GM21737 (cell line): ENCODE measurements around the gene AMBRA1.
"Not testable (repeated sequence)": the region's sequence is repeated elsewhere in the genome, so short reads cannot be mapped to it uniquely, and the experiment has no call there.

Source experiments
- ATAC-seq: cut with Tn5 transposase; IDR thresholded peaks from one replicate; pipeline ENCODE4 v1.9.1; 2021; ENCODE audit warnings: mild to moderate bottlenecking, moderate library complexity; ENCODE audit not compliant: unreplicated experiment

AMBRA1 gene

DNA sequence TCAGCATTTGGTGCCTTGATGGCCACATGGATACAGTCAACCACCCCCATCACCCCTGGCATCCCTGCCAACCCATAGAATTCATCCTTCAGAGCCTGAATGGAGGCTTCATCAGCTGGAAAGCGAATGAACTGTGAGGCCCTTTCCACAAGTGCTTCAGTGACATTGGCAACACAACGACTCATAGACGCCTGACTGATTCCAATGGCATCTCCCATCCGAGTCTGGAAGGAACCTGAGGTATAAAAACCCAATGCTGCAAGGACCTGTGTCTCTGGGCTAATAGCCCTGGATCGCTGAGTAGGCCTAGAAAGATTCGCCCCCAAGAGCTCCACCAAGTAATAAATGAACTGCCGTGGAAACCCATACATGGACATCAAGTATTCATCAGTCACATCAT lies 21.9 kb upstream of the AMBRA1 start:
- no peak for ATAC-seq

DNA sequence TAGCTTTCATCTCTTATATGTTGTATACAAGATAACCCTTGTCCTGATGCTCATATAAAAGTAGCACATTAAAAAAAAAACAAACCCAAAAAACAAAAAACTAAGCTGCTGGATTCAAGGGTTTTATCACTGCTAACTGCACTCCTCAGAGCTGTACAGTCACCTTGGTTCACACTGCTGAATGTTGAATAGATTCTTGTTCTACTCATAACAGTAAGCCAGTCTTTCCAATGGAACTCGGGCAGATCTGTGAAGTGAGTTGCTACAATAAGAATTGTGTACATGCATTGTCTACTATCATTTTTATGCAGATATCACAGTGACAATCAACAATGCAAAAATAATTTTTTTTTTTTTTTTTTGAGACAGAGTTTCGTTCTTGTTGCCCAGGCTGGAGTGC lies 18.5 kb upstream of the AMBRA1 start:
- no peak for ATAC-seq

DNA sequence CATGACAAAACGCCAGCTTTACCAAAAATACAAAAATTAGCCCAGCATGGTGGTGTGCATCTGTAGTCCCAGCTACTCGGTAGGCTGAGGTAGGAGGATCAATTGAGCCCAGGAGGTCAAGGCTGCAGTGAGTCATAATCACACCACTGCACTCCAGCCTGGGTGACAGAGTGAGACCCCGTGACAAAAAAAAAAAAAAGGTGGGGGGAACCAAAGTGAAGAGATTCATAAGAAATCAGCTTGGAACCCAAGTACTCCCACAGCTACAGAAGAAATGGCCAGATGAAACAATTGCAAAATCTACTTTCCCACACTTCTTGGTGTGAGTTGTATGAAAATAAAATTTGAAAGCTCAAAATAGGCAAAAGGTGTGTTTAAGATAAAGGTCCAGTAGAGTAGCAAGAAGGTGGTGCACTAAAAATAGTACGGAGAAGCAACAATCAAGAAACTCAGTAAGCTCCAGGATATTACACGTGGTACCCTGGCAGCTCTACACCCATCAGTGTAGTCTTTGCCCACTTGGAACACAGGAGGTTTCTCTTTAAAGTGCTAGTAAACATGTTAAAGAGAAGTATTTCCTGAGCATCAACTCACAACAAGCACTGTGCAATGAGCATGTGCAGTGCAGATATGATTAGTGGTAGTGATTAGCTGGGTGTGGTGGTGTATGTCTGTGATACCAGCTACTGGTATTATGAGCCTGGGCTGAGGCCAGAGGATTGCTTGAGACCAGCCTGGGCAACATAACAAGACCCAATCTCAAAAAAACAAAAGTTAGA lies 17.9 kb upstream of the AMBRA1 start:
- no peak for ATAC-seq

DNA sequence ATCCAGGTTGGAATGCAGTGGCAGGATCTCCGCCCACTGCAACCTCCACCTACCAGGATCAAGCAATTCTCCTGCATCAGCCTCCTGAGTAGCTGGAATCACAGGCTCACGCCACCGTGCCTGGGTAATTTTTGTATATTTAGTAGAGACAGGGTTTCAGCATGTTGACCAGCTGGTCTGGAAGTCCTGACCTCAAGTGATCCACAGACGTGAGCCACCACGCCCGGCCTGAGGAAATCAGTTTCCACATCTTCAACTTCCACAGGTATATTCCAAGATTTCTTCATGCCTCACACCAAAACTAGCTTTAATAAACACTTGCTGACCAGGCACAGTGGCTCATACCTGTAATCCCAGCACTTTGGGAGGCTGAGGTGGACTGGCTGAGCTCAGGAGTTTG lies 15.6 kb upstream of the AMBRA1 start:
- no peak for ATAC-seq

DNA sequence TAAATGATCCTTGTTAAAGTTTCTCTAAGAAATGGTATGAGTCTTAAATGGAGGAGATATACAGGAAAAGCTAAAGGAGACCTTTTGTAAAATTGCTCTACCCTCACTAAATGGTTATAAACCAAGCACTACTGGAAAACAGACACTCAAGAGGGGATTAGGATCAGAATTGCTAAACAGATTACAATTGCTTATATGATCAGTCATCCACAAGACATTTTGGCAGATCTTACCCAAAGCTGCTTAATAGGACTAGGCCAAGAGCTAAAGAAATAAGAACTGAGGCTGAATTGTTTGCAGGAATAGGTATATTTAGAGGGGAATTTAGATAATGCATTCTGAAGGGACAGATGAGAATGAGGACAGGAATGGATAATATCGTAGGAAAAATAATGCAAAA lies 13.7 kb upstream of the AMBRA1 start:
- no peak for ATAC-seq

DNA sequence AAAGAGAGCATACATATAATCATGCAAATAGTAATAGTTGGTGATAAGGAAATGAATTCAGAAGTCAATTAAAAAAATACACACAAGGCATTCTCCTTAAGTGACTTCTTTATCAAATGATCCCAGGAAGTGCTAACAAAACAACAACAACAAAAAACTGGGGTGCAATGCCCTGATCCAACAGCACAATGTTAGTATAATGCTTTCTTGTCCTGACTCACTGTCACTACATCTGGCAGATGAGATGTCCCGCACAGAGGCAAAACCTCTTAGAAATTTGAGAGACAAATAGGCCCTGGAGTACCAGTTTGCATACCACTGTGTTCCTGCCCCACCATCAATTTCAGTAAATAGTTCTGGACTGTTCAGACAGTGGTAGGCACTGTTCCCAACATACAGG lies 11.0 kb upstream of the AMBRA1 start:
- ATAC-seq: no peak

DNA sequence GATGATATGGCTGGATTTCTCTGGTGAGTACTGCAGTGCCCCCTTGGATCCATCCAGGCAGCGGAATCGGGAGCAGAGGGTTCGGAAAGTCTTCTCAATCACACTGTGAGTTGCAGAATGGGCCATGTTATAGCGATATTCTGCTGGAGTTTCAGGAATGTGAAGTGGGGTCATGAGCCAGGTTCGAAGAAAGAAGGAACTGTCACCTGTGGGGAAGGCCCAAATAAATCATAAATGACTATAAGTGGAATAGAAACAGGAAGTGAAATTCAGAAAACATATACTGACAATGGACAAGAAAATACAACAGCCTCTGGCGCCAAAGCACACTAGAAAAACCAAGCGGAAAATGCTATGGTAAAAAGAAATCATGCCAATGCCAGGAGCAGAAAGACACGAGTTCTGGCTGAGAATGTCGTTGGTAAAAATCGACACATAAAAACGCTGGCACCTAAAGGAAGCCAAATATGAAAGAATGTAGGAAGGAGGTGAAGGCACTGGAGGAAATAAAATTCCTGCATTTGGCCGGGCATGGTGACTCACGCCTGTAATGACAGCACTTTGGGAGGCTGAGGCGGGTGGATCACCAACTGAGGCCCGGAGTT lies 10.0 kb upstream of the AMBRA1 start:
- peak; percentile 54 for ATAC-seq

DNA sequence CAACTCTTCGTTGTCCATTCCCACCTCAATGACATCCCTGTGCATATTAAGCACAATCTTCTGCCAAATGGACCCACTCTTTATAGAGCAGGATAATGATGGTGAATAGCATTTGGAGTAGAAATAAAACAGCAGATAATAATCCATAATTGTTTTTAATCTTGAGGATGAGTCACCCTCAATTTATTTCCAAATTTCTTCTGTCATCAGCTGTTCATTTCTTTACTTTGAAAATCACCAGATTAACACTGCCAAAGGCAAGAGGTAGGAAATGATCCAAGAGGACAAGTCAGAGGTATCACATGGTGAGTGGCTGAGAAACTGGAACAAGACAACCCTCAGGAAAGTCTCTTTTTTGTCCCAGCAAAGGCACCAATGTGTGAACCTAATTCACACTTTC lies 7.3 kb upstream of the AMBRA1 start:
- ATAC-seq: no peak

DNA sequence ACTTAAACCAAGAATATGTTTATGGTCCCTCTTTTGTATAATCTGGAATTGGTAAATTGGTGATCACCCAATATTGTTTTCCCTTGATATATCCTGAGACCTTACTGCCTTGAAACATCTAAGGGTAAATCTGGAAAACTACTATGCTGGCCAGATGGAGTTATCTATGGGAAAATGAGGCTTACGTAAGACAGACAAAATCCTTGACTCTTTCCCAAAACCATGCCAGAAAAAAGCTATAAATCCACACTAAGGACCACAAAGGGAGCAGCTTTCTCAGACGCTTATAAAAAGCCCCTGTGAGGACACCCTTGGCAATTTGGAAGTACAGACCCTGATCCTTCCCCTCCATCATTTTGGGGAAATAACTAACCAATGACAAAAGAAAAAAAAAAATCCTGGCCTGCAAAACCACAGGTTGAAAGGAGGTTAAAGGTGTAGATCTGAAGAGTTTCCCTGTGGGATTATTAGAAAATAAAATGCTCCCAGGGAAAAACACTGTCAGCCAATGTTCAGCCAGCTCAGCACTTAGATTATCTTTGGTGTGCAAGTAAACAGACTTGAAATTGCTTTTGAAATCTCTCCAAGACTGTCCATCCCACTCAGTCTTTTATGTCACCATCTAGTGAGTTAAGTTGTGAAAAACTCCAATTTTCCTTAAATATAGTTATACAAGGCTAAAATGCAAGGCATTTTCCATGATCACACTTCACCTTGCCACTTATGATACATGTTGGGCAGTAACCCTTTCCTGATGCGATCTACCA lies 6.6 kb upstream of the AMBRA1 start:
- no peak for ATAC-seq

DNA sequence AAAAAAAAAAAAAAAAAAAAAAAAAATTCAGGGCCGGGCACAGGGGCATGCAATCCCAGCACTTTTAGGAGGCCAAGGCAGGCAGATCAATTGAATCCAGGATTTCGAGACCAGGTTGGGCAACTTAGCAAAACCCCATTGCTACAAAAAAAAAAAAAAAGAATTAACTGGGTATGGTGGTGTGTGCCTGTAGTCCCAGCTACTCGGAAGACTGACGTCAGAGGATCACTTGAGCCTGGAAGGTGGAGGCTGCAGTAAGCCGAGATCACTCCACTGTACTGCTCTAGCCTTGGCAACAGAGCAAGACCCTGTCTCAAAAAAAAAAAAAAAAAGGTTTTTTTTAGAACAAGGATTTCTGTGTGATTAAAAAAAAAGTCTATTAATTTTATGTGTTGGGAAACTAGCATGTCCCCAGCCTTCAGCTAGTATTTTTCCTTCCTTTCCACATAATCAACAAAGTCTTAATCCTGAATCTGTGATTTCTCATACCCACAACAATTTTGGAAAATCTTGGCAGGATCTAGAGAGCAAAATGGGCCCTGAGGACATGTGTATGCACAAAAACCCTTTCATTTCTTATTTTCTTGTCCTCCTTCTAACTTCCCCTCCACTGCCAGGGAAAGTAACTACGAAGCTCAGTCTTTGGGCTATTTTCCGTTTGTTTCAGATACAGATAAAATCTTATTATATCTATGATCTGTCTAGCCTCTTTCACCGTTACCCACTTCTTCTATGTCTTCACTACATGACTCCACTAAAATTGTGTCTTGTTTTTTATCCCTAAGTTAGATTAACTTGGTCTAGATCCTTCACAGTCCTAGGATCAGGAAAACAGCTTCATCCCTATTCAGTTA lies 5.7 kb upstream of the AMBRA1 start:
- ATAC-seq: no peak

DNA sequence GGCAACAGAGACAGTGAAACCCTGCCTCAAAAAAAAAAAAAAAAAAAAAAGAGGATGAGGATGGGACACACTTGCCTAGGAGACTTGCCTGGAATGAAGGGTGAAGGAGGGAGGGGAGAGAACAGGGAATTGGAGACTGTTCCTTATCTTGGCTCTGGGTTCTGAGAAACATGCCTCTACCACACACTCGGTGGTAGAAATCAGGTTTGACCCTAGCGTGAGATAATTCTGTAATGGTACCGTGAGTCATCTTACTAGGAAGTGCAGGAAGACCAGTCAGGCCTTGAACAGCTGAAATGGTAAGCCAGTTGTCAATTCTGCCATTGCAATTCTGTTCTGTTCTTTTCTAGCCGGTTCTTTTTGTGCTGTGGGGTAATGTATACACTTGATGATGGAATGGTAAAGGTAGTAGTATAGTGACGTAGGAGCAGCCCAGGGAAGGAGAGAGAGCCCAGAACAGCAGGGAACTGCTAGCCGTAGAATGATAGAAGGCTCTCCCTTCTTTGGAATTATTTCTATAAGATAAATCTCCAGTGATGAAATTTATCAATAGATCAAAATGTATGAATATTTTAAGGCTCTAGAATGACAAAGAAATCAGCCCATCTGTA lies 3.9 kb upstream of the AMBRA1 start:
- ATAC-seq: no peak

DNA sequence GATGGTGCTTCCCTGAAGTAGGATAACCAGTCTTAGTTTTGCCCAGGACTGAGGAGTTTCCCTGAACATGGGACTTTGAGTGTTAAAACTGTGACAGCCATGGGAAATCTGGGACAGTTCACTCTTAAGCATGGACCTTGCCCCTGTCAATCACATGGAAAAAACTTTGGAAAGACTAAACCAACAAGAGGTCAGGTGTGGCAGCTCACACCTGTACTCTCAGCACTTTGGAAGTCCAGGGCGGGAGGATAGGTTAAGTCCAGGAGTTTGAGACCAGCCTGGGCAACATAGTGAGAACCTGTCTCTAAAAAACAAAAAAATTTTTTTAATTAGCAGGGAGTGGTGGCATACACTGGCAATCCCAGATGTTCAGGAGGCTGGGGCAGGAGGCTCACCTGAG lies 3.3 kb upstream of the AMBRA1 start:
- ATAC-seq: no peak

DNA sequence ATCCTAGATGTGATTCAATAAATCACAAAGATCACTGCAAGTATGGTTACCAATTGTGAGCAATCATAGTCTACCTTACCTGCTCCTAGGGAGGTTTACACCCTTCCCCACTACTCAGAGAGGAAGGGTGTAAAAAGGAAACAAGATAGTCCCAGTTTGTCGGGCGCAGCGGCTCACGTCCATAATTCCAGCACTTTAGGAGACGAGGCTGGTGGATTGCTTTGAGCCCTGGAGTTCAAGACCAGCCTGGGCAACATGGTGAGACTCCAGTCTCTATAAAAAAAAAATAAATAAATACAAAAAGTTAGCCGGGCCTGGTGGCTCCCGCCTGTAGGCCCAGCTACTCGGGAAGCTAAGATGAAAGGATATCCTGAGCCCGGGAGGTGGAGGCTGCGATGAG lies 962 bp upstream of the AMBRA1 start:
- no peak for ATAC-seq

DNA sequence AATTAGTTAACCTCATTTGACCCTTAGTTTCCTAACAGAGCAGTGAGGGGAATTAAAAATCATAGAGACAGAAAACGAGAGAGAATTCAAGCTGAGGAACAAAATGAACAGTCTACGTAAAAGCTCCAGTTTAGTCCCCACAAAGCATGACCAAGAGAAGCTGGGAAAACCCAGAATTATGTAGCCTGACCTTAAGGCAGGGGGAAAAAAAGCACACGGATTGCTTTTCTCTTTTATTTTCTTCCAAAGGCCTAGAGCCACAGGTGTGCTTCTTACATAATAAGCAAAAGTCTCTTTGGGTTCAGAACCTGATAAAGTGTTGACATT lies 514 bp upstream of the AMBRA1 start:
- ATAC-seq: no peak

DNA sequence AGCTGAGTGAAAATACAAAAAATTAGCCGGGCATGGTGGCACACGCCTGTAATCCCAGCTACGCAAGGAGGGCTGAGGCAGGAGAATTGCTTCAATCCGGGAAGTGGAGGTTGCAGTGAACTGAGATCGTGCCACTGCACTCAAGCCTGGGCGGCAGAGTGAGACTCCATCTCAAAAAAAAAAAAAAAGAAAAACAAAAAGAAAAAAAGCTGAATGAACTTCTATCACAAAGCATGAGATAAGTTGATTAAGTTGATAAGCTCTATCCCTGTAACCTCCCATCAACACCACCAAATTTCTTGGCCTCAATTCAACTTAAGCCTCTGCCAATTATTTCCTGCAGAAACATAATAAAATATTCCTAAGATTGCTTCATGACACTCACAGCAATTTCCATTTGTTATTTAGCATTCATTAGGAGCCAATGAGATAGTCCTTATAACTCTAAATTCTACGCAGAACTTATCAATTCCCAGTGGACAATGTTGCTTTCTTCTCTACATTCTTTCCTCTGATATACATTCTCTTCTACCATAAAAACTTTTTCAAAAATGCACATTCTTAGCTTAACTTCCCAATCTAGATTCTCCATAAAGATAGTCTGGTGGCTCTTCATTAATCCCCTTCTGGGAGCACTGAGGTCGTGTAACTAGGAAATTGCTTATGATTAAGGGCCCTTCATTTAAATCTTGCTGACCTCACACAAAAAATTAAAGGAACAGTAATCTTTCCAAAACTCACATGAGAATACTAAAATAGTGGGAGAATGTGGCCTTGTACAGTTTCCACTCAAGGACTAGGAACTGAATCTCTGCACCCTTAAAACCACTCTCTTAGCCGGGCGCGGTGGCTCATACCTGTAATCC lies 2.9 kb downstream of the AMBRA1 start:
- ATAC-seq: no peak

DNA sequence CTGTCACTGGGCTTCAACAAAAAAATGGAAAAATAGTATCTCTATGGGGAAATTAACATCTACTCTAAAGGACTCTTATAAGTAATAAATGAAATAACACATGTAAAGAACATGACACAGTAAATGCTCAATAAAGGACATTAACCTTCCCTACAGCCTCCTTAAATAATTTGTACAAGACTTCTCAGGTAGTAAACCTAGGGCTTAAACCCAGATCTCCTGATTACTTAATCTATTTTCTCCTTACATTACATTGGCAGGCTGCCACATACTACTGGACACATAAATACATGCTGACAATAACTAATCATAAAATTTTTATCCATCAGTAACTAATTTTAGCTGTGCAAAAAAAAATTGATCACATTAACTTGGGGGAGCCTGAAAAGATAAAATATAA lies 4.9 kb downstream of the AMBRA1 start:
- no peak for ATAC-seq

DNA sequence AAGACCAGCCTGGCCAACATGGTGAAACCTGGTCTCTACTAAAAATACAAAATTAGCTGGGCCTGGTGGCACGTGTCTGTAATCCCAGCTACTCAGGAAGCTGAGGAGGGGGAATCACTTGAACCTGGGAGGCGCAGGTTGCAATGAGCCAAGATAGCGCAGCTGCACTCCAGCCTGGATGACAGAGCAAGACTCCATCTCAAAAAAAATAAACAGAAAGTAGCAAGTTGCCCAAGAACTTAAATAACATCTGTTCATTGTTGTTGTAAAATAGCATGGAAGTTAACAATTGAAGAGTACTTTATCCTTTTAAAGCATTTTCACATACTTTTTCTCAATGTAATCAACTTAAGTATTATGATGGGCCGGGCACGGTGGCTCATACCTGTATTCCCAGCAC lies 5.7 kb downstream of the AMBRA1 start:
- no peak for ATAC-seq

DNA sequence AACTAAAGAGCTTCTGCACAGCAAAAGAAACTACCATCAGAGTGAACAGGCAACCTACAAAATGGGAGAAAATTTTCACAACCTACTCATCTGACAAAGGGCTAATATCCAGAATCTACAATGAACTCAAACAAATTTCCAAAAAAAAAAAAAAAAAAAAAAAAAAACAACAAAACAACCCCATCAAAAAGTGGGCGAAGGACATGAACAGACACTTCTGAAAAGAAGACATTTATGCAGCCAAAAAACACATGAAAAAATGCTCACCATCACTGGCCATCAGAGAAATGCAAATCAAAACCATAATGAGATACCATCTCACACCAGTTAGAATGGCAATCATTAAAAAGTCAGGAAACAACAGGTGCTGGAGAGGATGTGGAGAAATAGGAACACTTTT lies 10.3 kb downstream of the AMBRA1 start:
- ATAC-seq: not testable (repeated sequence)

DNA sequence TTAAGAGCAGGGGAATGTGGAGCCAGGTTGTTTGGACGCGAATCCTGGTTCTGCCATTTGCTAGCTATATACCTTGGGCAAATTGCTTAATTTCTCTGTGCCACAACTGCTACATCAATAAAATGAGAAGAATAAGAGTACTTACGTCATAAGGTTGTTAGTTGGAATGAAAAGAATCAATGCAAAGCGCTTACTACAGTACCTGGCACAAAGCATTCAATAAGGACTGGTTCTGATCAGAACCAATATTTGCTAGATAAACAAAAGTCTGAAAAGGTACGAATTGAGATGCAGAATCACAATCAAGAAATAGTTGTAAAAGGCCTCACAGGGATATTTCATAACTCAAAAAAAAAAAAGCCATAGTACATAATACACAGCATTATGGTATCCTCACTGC lies 11.2 kb downstream of the AMBRA1 start:
- no peak for ATAC-seq

DNA sequence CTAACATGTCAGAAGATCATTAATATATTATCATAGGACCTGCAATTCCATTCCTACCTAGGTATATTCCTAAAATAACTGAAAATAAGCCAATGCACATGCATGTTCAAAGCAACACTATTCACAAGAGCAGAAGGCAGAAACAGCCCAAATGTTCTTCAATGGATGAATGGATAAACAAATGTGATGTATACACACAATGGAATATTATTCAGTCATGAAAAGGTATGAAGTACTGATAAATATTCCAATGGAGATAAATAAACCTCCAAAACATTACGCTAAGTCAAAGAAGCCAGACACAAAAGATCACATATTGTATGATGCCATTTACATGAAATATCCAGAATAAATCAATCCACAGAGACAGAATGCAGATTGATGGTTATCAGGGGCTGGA lies 16.8 kb downstream of the AMBRA1 start:
- ATAC-seq: no peak
